ENCODE results near the gene S100A12.
"Not testable (repeated sequence)": the region's sequence is repeated elsewhere in the genome, so short reads cannot be mapped to it uniquely, and the experiment has no call there.

Gene S100A12

DNA sequence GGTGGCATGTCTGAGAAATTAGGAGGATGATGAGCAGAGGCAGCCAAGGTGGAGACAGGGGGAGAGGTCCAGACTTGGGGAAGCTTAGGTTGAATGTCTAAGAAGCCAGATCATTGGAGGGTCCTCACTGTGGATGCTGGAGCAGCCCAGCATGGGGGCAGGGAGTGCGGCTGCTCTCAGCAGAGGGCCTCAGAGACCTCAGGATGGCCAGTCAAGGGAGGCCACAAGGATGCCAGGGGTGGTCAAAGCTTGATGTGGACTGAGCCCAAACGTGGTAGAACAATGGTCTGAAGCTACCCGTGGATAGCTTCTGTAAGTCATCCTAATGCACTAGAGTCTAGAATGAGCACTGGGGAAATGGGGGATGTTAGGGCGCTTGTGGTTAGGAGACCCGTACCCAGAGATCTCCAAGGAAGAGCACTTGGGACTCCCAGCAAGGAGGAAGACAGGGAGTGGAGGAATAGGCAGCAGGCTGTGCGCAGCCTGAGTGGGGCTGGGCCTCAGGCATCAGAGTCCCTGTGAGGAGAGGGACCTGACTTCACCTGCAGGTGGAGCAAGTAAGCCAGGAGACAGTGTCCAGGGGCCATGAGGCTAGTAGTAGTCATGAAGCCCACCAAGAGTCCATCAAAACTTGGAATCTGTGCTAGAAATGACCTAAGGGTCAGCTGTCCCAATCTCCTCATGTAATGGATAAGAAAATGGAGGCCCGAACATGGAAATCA lies 22.0 kb downstream of the S100A12 start:
- DNase-seq (ENCODE audit: low read depth in 2 of 2), result no peak

DNA sequence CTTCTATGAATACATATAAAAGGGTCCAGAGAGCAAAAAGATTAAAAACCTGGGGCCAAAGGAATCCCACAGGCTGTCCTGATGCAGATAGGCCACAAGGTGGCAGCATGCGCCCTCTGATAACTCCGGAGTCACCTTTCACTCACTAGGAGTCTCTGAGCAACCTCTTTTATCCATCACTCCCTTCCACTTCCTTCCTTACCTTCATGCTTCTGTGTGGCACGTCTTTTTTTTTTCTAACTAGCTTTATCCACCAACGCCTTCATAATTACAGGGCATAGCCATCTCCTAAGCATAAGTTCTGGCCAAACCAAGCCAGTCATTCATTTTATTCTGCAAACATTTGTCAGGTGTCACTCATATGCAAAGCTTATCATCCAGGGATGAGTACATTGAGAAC lies 22.9 kb downstream of the S100A12 start:
- peak; percentile 27 to 52 for DNase-seq (ENCODE audit: low read depth in 2 of 2)

DNA sequence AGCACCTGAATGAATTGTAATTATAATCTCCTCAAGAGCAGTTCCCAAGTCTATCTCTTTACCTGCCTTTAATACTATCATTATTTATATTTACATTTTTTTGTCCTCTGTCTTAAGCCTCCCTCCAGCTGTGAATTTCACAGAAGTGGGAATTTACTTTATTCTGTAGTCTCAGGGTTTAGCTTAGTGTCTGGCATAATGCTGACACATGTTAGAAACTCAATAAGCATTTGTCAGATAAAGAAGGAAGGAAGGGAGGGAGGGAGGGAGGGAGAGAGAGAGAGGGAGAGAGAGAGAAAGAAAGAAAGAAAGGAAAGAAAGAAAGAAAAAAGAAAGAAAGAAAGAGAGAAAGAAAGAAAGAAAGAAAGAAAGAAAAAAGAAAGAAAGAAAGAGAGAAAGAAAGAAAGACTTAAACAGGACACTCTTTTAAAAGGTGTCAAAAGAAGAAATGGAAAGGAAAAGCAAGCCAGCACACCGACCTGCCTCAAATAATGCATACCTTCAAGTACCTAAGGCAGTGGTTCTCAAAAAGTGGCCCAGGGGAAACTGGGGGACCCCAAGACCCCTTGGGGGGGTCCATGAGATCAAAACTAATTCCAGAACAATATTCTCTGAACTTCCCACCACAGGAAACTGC lies 25.0 kb downstream of the S100A12 start:
- DNase-seq (ENCODE audit: low read depth in 2 of 2), result no peak

DNA sequence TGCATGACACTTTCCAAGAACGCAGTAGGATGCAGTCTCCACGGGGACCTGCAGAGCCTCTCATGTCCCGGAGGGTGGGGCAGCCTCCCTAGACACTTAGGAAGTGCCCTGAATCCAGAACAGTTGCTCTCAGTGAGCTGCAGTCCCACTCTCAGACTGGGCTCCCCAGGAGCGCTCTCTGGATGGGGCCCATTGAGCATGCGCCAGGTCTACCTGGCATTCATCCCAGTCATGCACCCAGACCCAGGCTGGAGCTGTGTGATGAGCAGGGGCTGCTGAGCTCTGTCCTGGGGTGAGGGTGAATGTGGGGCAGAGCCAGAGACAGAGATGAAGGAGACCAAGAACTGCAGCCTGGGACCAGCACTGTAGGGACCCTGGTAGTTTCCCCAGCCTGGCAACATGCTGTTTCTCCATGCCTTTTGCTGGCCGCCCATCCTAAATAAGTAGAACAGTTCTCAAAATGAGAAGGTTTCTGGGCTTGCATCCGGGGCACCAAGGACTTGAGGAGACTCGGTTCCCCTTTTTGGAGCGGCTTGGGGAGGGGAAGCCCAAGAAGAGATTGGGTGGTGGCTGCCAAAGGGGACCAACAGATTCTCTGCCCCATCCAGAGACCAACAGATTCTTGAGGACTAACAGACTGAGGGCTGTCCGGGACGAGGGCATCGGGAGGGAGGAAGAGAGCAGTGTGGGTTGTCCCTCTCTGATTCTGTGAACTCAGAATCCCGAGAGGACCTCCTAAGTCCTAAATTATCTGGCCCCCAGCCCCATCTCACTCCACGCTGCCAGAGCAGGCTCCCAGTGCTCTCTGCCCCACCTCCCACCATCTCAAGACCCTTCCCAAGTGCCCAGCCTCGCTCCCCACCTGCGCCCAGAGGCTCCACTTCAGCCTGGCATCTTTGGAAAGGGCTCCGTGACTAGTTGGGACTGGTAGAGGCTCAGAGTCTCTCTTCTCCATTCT lies 25.8 kb downstream of the S100A12 start:
- no peak for DNase-seq (ENCODE audit: low read depth in 2 of 2)

DNA sequence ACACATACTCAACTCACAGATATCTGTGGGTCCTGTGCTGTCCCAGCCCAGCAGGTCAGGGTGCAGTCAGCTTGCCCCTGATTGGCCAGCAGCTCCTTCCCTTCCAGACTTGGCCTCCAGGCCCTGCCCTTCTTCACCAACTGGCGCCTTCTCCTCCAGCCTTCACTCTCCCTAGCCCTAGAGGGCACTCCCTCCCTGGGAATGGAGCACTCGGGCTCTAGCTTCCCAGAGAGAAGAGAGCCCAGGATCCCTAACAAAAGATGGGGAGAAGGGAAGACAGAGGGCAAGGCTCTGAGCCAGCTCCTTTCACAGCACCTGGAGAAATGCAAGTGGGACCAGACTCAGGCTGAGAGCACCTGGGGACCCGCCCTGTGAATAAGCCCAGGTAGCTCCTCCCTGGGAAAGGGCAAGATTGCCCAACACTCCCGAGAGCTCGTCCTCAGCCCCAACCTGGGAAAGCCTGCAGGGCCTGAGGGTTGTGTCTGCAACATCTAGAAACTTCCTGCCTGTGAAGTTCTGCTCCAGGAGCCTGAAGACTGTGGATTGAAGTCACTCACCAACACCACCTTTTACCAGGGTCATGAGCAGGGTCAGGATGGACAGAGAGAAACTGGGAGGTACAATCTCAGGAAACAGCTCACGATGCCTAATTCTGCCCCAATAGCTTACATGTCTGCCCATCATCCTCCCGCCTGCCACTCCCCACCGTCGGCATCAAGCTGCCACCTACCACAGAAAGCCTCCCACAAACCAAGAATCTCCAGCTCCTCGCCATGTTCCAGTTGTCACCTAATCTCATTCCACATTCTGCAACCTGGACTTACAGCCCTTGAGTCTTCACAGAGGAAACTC lies 26.7 kb downstream of the S100A12 start, which contains the start of gene PGLYRP4:
PGLYRP4 (minus strand) TSS at position 331 of the 852 bp plus-strand sequence. CDS start 909 bp downstream, outside the sequence.
- DNase-seq (ENCODE audit: low read depth in 2 of 2), result no peak

DNA sequence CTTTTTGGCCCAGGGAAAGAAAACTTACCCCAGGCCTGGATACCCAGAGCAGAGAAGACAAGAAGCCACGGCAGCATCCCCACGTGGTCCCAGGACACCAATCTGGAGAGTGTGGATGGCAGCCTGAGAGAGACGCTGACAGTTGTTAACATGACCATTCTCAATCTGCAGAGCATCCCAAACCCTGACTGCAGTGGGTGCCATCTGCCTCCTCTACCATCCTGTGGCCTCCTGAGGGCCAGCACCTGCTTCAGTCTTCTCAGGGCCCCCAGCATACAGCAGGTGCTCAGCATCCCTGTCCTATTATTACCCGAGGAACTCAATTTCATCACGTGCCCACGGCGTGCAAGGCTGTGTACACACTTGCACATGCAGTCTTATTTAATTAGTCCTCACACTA lies 27.6 kb downstream of the S100A12 start:
- no peak for DNase-seq (ENCODE audit: low read depth in 2 of 2)

DNA sequence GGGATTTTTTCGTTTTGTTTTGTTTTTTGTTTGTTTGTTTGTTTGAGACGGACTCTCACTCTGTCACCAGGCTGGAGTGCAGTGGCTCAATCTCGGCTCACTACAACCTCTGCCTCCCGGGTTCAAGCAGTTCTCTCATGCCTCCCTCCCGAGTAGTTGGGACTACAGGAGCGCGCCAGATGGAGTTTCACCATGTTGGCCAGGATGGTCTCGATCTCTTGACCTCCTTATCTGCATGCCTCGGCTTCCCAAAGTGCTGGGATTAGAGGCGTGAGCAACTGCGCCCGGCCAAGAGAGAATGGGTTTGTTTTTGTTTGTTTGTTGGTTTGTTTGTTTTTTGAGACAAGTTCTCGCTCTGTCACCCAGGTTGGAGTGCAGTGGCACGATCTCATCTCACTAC lies 28.4 kb downstream of the S100A12 start:
- DNase-seq (ENCODE audit: low read depth in 2 of 2), result not testable (repeated sequence)

DNA sequence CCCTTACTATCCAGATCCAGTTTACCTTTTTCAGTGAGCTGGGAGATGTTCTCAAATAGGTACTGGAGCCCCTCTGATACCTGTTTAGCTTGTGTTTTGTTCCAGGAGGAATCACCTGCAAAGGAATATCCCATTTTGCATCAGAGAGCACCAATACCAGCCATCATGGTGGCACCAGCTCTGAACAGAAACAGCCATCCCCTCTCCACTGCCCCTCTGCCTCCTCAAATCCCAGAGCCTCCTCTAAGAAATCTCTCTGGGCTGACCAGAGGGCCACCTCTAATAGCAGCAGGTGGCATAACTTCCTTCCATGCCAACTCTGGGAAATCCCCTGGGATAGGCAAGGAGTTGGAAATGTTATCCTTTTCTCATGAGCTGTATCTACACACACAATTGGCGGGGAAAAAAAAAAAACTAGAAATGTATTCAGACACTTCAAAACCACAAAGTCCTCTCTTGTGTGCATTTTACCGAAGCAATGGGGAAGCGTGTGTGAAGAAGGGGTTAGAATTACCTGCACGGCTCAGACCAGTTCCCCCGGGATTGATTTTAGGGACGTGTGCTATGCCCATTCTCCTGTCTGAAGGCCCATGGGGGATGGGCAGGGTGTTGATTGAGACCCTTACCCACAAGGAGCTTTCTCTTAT lies 29.2 kb downstream of the S100A12 start:
- no peak for DNase-seq (ENCODE audit: low read depth in 2 of 2)

DNA sequence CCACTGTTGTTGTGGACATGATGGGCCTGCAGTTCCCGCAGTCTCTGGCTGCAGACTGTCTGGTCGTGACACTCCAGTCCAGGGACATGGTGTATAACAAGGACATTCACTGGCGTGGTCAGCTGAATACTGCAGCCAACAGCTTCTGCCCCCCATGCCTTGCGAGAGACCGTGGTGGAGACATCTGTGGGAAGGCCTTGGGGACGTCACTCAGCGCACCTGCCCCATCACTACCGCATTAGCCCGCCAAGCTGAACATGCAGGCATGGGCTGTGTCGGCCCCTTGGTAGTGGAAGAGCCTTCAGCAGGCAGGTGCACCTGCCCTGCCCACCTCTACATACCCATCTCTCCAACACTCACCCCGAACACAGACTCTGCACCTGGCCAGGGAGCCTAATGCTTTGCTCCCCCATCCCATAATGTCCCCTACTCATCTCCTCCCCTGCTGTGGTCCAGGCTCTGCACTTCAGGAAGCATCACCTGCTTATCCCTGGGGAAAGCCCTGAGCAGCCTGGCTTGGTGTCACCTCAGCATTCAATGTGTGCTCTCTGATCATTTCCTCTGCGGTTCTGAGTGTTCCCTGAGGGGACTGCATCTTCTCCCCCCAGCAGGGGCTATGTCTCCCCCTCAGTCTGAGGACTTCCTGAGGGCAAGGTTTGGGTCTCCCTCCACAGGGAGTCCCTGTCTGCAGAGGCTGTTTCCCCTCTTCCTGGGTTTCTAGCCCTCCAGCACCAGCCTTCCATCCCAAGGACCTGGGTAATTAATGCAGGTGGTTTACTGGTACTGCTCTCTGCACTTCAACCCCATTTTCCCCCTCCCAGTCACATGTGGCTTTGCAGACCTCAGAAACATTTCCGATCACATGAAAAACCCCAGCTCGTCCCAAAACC lies 30.0 kb downstream of the S100A12 start:
- DNase-seq (ENCODE audit: low read depth in 2 of 2), result no peak

DNA sequence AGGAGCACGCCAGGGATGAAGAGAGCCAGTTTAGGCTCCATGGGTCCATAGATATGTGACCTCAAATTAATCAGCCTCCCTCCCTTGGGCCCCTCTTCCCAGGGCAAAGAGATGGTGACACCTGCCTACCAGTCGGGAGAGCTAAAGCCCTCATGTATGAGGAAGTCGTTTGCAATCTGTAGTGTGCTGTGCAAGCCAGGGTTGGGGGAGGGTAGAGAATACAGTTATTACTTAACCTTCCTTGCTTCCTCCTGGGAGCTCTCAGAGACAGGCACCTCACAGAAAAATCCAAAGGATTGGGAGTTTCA lies 30.7 kb downstream of the S100A12 start:
- no peak for DNase-seq (ENCODE audit: low read depth in 2 of 2)

DNA sequence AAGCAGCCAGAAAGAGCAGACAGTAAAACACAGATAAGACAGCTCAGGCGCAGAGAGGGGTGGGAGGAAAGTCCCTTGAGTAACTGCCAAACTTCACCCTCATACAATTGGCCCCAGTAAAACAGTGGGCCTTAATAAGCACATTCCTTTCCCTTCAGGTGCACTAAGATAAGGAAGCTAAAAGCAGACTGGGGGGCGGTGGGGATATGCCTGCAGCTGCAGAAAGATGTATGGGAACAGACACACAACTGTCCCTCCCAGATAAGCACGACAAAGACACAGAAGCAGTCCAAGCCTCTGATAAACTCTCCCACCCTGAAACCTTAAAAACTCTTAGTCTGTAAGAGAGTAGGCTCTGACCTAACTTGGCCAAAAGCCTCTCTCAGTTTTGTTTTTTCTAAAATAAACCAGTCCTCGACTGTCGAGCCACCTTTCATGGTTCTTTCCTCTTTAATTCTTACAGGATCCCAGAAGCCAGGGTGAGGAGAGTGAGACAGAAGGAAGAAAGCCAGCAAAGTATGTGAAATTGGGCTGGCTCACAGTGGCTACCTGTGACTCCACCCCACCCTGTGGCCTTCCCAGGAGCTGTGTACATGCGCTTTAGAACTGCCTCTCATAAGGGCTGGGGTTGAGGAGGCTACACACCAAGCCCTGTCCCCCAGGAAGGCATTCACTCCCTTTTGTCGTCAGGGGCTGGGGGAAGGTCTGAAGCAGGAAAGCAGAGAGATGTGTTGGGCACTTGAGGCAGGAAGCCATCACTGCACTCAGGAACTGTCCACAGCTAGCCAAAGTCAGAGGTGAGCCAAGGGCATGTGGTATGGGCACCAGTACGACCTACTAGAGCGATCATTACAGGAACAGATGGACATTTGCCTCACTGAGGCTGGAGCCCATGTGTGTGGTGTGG lies 31.4 kb downstream of the S100A12 start:
- DNase-seq (ENCODE audit: low read depth in 2 of 2), result no peak

DNA sequence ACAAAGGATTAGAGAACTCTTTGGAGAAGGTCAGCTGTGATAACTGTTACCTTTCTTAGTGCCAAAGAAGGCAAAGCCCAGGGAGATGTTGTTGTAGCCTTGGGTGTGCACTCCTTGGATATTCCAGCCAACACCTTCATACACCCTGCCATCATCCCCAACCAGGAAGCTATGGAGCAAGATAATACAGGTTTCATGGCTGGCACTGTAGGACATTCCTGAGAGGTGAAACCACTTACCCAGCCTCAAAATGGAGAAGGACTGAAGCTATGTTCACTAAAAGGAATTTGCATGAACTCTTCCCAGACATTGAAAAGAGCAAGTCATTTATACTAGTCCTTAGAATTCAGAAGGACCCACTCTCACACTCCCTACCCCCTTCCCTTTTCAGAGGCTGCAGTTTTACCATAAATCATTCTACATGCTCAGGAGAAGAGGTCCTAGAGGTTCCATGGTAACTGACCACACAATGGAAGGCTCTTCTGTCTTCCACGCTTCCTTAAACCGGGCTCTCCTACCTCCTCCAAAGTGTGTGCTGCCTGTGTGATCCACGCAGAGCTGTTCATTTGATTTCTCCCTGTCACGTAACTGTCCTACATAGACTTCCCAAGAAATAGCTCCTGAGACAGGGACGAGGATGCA lies 32.3 kb downstream of the S100A12 start:
- no peak for DNase-seq (ENCODE audit: low read depth in 2 of 2)

DNA sequence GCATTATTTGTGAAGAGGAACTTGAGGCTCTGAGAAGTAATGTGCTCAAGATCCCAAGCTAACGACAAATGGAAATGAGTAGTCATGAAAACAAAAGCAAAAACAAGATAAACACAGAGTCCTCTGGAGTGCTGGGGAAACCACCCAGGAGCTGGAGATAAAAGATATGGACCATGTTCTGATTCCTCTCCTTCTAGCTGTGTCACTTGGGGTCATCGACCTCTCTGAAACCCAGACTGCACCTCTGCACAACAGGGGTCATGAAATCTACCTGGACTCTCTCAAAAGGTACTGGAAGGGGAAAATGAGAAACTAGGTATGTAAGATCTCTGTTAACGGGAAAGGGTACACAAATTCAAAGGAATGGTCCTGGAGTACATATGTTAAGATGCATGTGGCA lies 33.2 kb downstream of the S100A12 start:
- no peak for DNase-seq (ENCODE audit: low read depth in 2 of 2)

DNA sequence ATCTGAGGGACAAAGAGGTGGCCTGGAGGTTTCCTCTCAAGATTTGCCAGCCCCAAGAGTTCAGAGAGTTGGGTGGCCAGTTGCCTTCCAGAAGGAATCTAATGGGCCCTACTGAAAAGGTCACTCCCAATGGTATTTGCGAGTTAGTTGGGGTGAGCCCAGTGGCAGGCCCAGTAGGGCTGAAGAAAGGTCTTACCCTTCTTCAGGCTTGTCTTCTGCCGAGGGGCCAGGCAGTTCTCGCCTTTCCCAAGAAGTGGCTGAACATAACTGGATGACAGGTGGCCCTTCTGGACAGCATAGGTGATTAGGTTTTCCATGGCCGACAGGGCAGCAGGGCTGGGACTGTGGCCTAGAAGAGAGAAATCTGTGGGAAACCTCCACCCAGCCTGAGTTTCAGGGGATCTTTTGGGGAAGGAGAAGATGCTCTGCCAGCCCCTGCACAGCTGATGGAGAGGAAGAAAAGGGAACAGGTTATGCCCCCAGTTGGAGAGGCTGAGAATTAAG lies 33.9 kb downstream of the S100A12 start:
- no peak for DNase-seq (ENCODE audit: low read depth in 2 of 2)

DNA sequence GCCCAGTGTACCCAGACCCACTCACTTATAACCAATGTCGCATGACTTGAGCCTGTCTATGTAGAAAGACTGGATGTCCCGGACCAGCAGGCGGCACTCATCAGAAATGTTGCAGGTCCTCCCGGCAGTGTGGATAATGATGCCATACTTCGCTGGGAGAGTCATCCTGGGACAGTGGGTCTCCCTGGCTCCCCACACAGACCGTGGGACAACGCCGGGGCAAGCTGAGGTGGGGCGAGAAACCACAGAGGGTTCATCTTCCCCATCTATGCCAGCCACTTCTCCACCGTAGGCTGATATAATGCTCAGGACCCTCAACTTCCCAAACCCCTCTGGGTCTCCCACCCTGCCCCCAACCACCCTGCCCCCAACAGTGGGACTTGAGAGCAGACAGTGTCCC lies 35.1 kb downstream of the S100A12 start:
- no peak for DNase-seq (ENCODE audit: low read depth in 2 of 2)

DNA sequence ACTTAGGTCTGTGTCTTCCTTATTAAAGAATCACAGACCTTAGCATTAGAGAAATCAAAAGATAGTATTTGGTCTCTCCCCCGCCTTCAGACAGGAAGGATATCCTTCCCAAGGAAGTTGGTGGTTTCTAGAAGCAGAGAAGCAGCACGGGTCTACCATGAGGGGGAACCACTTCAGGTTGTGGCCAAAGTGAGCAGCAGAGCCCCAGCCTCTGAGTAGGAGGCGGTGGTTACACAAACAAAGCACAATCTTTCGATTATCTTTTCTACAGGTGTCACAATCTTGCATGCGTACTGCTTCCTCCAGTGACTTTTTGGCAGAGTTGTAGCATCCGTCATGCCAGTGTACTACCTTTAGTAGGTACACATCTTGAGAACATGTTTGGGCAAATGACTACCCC lies 35.6 kb downstream of the S100A12 start:
- no peak for DNase-seq (ENCODE audit: low read depth in 2 of 2)

DNA sequence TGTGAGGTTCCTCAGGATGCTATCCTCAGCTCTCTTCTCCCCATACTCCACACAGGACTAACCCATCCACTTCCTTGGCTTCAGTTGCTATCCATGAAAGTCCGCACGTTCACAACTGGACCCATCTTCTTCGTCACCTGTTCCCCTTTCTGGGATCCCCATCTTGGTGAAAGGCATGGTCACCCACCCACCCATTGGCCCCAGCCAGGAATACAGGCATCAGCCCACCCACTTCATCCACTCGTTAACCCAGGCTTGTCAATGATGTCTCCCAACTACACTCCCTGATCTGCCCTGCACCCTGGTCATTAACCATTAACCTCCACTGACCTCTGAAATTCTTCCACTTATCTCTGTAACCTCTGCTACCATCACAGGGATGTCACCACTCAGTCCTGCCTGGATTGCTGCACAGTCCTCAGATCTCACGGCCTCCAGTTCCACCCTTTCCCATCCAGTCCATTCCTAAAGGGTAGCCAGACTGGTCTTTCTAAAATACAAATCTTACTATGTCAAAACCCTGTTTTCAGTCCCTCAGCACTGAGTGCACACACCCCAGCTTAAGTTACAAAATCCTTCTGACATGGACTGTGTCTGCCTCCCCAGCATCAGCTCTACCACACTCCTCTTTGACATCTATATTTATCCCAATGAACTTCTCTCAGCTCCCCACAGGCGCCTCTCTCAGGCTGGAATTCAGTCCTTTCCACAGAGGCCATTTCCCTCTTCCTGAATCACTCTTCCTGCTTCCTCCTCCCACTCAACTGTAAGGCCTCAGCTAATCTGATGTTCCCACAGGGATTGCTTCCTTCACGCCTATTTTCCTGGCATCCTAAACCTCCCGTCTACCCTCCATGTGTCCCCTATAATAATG lies 37.2 kb downstream of the S100A12 start:
- DNase-seq (ENCODE audit: low read depth in 2 of 2), result no peak

Measured in stimulated activated CD8-positive, alpha-beta memory T cell treated with anti-CD3 and anti-CD28 coated beads, Interleukin-2, amount 100 ng/mL, for 48 hours (primary cell).